ENCODE results near the gene UNG.
A peak's percentile ranks its signal among the peaks of the same experiment; 100 is the strongest.

UNG gene

DNA sequence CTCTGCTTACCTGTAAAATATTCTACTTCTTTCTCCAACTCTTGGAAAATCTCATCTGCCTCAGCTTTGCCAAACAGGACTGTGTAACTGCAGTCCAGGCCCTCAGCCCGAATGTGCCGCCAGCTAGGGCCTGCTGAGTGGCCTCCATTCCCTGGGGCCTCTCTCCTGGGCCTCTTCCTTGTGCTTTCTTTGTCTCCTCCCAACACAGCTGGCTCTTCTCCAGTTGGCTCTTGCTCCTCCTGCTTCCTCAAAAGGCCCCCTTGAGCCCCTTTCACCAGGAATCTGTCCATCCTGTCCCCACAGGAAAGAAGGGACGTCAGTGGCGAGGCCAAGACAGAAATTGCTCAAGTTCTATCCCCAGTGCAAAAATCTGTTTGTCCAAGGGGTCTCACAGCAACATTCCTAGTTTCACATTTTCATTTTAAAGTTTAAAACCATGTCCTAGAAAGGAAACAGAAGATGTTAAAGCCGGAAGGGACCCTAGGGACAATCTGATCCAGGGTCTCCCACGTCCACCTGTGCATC lies 4.8 kb upstream of the UNG start:
- no peak overlapping the region for H3K27ac ChIP-seq (ENCODE audit: low read length)
- peaks cover 8% of the 10 kb centered on the region for H3K36me3 ChIP-seq (ENCODE audit: control insufficient read depth, low read depth, low read length)
- H3K4me1 ChIP-seq (ENCODE audit: control insufficient read depth, low read depth, low read length): no peaks in the 10 kb centered on the region
- H3K4me3 ChIP-seq (ENCODE audit: low read length): peak overlapping the region; percentile 66
- peak overlapping the region; percentile 41 for H3K9ac ChIP-seq (ENCODE audit: low read length)
- no peaks in the 10 kb centered on the region for H3K9me3 ChIP-seq (ENCODE audit: control insufficient read depth, low read depth, low read length)
- peaks cover 6% of the 10 kb centered on the region for H3K27me3 ChIP-seq (ENCODE audit: control insufficient read depth, insufficient read depth, low read length)

DNA sequence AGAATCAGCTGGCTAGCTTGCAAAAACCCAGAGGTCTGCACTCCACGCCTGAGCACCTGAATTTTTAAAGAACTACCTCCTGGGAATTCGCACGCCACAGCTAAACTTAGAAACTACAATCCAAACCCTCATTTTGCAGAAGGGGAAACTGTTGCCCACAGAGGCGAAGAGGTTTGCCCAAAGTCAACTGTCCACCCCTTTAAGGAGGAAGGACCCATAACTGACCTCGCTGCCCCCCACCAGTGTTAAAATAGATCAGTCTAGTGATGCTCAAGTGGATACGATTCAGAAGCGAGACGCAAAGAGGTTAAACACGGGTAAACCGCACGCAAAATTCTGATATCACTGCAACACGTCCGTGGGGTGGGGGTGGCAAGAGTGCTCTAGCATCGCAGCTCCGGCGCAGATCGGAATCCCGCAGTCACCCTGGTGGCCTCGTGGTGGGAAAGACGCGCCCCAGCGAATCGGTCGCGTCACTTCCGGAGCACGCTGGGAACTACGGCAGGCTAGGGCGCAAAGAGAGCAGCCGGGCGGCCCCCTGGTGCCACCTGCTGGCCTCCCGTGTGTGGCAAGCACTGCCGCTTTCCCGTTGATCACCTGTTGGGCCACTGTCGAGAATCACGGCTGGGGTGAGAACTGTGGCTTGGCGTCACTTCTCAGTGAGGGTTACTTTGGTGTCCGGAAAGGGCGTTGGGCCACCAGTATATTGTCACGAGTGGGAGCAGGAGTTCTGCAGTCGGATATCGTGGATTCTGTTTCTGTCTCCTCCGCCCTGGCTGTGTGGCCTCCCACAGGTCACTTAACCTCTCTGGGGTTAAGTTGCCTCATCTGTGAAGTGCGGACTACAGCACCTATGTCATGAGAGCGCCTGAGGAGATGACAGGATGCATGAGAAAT lies 4.1 kb upstream of the UNG start, which contains the start of gene ALKBH2:
Gene ALKBH2, minus strand, starts transcription at position 451 of the 897 bp plus-strand sequence. CDS start 686 bp downstream, outside the sequence.
- Histone ChIP-seq H3K4me1 (ENCODE audit: control insufficient read depth, low read depth, low read length) (no peaks in the 10 kb centered on the region), H3K4me3 (ENCODE audit: low read length) (peak within 1 kb of the TSS; percentile 66), H3K9ac (ENCODE audit: low read length) (peak within 1 kb of the TSS; percentile 41), H3K27ac (ENCODE audit: low read length) (no peak within 1 kb of the TSS), H3K36me3 (ENCODE audit: control insufficient read depth, low read depth, low read length) (peaks cover under 1% of the 10 kb centered on the region), H3K27me3 (ENCODE audit: control insufficient read depth, insufficient read depth, low read length) (peaks cover 6% of the 10 kb centered on the region), H3K9me3 (ENCODE audit: control insufficient read depth, low read depth, low read length) (no peaks in the 10 kb centered on the region)

DNA sequence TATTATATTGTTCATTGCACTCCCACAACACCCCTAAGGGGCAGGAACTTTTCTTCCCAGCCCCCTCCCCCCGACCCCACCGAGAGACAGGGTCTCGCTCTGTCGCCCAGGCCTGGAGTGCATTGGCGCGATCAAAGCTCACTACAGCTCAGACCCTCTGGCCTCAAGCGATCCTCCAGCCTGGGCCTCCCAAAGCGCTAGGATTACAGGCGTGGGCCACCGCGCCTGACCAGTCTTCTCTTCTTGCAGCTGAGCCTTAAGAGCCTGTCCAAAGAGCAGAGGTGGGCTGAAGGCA lies 310 bp upstream of the UNG start:
- Histone ChIP-seq H3K36me3 (ENCODE audit: control insufficient read depth, low read depth, low read length) (peaks cover 34% of the 10 kb centered on the region), H3K4me1 (ENCODE audit: control insufficient read depth, low read depth, low read length) (peaks cover 4% of the 10 kb centered on the region), H3K4me3 (ENCODE audit: low read length) (peak overlapping the region; percentile 94), H3K9ac (ENCODE audit: low read length) (peak overlapping the region; percentile 95), H3K27me3 (ENCODE audit: control insufficient read depth, insufficient read depth, low read length) (peaks cover 6% of the 10 kb centered on the region), H3K27ac (ENCODE audit: low read length) (no peak overlapping the region), H3K9me3 (ENCODE audit: control insufficient read depth, low read depth, low read length) (no peaks in the 10 kb centered on the region)

DNA sequence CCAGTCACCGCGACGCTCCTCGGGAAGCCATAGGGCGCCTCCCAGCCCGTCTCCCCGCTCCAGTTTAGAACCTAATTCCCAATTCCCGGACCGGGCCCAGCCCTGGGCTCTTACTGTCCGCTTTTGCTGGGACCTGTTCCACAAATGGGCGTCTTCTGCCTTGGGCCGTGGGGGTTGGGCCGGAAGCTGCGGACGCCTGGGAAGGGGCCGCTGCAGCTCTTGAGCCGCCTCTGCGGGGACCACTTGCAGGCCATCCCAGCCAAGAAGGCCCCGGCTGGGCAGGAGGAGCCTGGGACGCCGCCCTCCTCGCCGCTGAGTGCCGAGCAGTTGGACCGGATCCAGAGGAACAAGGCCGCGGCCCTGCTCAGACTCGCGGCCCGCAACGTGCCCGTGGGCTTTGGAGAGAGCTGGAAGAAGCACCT lies 797 bp downstream of the UNG start:
- Histone ChIP-seq H3K27ac (ENCODE audit: low read length) (no peak overlapping the region), H3K27me3 (ENCODE audit: control insufficient read depth, insufficient read depth, low read length) (no peaks in the 10 kb centered on the region), H3K4me3 (ENCODE audit: low read length) (peak overlapping the region; percentile 94), H3K4me1 (ENCODE audit: control insufficient read depth, low read depth, low read length) (peaks cover 4% of the 10 kb centered on the region), H3K9ac (ENCODE audit: low read length) (peak overlapping the region; percentile 95), H3K9me3 (ENCODE audit: control insufficient read depth, low read depth, low read length) (no peaks in the 10 kb centered on the region), H3K36me3 (ENCODE audit: control insufficient read depth, low read depth, low read length) (peaks cover 43% of the 10 kb centered on the region)

DNA sequence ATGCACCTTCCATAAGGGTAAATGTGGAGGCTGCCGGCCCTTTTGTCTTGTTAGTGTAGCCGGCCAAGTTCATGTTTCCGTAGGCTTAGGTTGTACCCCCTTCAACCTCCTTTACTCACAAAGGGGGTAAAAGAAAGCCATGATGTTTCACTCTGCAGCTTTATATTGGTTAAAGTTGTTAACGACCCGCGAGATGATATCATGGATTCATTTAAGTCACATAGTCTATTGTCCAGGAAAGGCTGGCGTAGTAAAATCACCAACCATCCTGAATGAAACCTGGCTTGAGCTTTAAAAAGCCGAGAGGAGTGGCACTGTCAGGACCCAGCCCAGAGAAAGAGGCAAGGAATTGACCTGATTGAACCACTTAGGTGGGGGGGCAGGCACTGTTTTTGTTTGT lies 1.3 kb downstream of the UNG start:
- Histone ChIP-seq H3K27me3 (ENCODE audit: control insufficient read depth, insufficient read depth, low read length) (no peaks in the 10 kb centered on the region), H3K36me3 (ENCODE audit: control insufficient read depth, low read depth, low read length) (peaks cover 47% of the 10 kb centered on the region), H3K4me3 (ENCODE audit: low read length) (peak overlapping the region; percentile 94), H3K27ac (ENCODE audit: low read length) (no peak overlapping the region), H3K4me1 (ENCODE audit: control insufficient read depth, low read depth, low read length) (peaks cover 4% of the 10 kb centered on the region), H3K9me3 (ENCODE audit: control insufficient read depth, low read depth, low read length) (no peaks in the 10 kb centered on the region), H3K9ac (ENCODE audit: low read length) (peak overlapping the region; percentile 95)

DNA sequence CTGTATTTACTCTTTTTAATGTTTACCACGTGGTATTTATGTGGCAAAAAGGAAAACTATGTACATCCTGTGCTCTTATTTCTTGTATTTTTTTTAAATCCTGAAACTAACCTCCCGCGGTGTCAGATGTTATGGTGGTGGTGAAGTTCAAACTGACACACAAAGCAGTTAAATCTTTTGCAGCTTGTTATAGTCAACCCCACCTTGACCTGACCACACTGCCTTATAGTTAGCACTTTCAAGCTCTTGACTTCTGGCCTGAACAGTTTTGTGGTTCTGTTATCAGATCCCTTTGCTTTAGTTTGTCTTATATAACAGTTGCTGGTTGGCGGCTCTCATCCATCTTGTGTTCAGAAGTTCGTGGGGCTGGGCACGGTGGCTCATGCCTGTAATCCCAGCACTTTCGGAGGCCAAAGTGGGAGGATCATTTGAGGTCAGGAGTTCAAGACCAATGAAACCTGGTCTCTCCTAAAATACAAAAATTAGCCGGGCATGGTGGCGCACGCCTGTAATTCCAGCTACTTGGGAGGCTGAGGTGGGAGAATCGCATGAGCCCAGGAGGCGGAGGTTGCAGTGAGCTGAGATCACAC lies 2.1 kb downstream of the UNG start:
- H3K4me3 ChIP-seq (ENCODE audit: low read length): peak overlapping the region; percentile 94
- no peak overlapping the region for H3K27ac ChIP-seq (ENCODE audit: low read length)
- peaks cover 56% of the 10 kb centered on the region for H3K36me3 ChIP-seq (ENCODE audit: control insufficient read depth, low read depth, low read length)
- H3K9me3 ChIP-seq (ENCODE audit: control insufficient read depth, low read depth, low read length): no peaks in the 10 kb centered on the region
- peak overlapping the region; percentile 95 for H3K9ac ChIP-seq (ENCODE audit: low read length)
- H3K4me1 ChIP-seq (ENCODE audit: control insufficient read depth, low read depth, low read length): peaks cover 4% of the 10 kb centered on the region
- no peaks in the 10 kb centered on the region for H3K27me3 ChIP-seq (ENCODE audit: control insufficient read depth, insufficient read depth, low read length)

DNA sequence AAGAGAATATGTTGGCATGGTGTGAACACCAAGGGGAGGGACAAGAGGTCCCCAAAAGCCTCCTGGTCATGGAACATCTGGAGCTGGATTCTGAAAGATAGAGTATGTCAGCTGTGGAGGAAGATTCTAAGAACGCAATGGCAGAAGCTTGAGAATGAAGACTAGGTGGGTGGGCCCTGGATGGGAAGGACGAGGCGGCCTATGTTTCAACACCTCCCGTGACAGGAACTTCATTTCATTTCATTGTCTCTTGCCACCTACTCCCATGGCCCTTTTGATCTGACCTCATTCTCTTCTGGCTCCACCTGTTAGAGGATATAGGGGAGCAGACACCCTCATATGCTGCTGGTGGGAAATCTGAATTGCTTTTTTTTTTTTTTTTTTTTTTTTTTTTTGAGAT lies 3.3 kb downstream of the UNG start:
- no peak overlapping the region for H3K27ac ChIP-seq (ENCODE audit: low read length)
- H3K9me3 ChIP-seq (ENCODE audit: control insufficient read depth, low read depth, low read length): no peaks in the 10 kb centered on the region
- no peaks in the 10 kb centered on the region for H3K27me3 ChIP-seq (ENCODE audit: control insufficient read depth, insufficient read depth, low read length)
- no peak overlapping the region for H3K9ac ChIP-seq (ENCODE audit: low read length)
- H3K36me3 ChIP-seq (ENCODE audit: control insufficient read depth, low read depth, low read length): peaks cover 68% of the 10 kb centered on the region
- peaks cover 4% of the 10 kb centered on the region for H3K4me1 ChIP-seq (ENCODE audit: control insufficient read depth, low read depth, low read length)
- no peak overlapping the region for H3K4me3 ChIP-seq (ENCODE audit: low read length)

DNA sequence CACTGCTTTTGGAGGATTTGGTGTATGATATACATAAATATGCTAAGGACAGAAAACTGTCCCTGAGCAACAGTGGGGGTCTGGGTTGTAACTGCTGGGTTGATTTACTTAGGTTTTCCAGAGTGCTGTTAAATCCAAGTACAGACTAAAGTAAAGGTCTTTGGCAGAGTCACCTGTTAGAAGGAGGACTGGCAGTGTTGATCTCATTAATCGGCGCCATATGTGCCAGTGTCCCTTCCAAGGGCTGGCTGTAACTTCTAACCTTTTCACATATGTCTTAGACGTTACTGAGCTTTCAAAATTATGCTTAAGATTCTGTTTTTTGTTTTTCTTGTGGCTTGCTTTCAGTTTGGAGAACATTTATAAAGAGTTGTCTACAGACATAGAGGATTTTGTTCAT lies 5.1 kb downstream of the UNG start:
- Histone ChIP-seq H3K4me3 (ENCODE audit: low read length) (no peak overlapping the region), H3K9me3 (ENCODE audit: control insufficient read depth, low read depth, low read length) (no peaks in the 10 kb centered on the region), H3K36me3 (ENCODE audit: control insufficient read depth, low read depth, low read length) (peaks cover 79% of the 10 kb centered on the region), H3K27ac (ENCODE audit: low read length) (no peak overlapping the region), H3K9ac (ENCODE audit: low read length) (no peak overlapping the region), H3K27me3 (ENCODE audit: control insufficient read depth, insufficient read depth, low read length) (no peaks in the 10 kb centered on the region), H3K4me1 (ENCODE audit: control insufficient read depth, low read depth, low read length) (peaks cover 4% of the 10 kb centered on the region)

DNA sequence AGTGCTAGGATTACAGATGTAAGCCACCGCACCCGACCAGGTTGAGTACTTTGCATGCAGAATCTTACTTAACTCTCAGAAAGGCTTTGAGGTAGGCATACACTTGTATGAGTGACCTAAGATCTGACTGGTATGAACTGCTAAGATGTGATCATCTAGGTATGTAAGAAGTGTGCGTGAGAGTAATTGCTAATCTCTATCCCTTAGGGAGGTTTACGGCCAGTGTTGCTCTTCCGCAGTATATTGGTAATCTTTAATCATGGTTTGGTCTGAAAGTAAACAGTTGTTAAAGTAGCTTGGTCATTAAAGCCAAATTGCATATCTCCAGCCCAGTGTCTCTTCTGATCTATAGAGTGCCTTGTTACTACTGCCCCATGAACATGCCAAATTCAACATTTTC lies 7.8 kb downstream of the UNG start:
- Histone ChIP-seq H3K4me1 (ENCODE audit: control insufficient read depth, low read depth, low read length) (no peaks in the 10 kb centered on the region), H3K36me3 (ENCODE audit: control insufficient read depth, low read depth, low read length) (peaks cover 81% of the 10 kb centered on the region), H3K9ac (ENCODE audit: low read length) (no peak overlapping the region), H3K4me3 (ENCODE audit: low read length) (no peak overlapping the region), H3K9me3 (ENCODE audit: control insufficient read depth, low read depth, low read length) (no peaks in the 10 kb centered on the region), H3K27me3 (ENCODE audit: control insufficient read depth, insufficient read depth, low read length) (no peaks in the 10 kb centered on the region), H3K27ac (ENCODE audit: low read length) (no peak overlapping the region)

DNA sequence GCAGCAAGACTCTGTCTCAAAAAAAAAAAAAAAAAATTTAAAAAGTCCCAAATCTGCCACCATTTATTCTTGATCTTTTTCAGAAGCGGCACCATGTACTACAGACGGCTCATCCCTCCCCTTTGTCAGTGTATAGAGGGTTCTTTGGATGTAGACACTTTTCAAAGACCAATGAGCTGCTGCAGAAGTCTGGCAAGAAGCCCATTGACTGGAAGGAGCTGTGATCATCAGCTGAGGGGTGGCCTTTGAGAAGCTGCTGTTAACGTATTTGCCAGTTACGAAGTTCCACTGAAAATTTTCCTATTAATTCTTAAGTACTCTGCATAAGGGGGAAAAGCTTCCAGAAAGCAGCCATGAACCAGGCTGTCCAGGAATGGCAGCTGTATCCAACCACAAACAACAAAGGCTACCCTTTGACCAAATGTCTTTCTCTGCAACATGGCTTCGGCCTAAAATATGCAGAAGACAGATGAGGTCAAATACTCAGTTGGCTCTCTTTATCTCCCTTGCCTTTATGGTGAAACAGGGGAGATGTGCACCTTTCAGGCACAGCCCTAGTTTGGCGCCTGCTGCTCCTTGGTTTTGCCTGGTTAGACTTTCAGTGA lies 12.5 kb downstream of the UNG start:
- H3K36me3 ChIP-seq (ENCODE audit: control insufficient read depth, low read depth, low read length): peaks cover 44% of the 10 kb centered on the region
- H3K4me3 ChIP-seq (ENCODE audit: low read length): no peak overlapping the region
- no peaks in the 10 kb centered on the region for H3K27me3 ChIP-seq (ENCODE audit: control insufficient read depth, insufficient read depth, low read length)
- H3K4me1 ChIP-seq (ENCODE audit: control insufficient read depth, low read depth, low read length): peaks cover 6% of the 10 kb centered on the region
- no peak overlapping the region for H3K9ac ChIP-seq (ENCODE audit: low read length)
- H3K27ac ChIP-seq (ENCODE audit: low read length): no peak overlapping the region
- H3K9me3 ChIP-seq (ENCODE audit: control insufficient read depth, low read depth, low read length): no peaks in the 10 kb centered on the region

DNA sequence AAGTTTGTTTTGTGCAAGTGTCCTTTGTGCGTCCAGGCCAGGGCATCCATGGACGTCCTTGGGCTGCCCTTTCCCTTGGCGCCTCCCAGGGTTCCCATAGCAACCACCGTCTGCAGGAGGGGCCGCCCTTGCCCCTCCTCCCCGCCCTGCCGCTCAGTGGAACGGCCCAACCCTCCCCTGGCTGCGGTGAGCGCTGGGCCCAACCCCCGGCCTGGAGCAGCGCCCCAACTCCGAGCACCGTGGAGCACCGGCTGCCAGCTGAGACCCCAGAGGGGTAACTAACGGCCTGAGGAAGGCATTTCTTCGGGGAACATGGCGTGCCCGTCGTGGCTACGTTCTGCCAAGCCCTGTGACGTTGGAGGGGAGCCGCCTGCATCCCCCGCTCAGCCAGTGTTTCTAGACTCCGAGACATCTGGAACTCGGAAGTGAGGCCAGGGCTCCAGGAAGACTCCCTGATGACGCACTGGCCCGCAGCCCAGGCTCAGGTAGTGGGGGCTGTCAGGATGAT lies 13.6 kb downstream of the UNG start:
- Histone ChIP-seq H3K27me3 (ENCODE audit: control insufficient read depth, insufficient read depth, low read length) (no peaks in the 10 kb centered on the region), H3K4me1 (ENCODE audit: control insufficient read depth, low read depth, low read length) (peaks cover 13% of the 10 kb centered on the region), H3K27ac (ENCODE audit: low read length) (no peak overlapping the region), H3K9ac (ENCODE audit: low read length) (peak overlapping the region; percentile 6), H3K36me3 (ENCODE audit: control insufficient read depth, low read depth, low read length) (peaks cover 32% of the 10 kb centered on the region), H3K4me3 (ENCODE audit: low read length) (peak overlapping the region; percentile 53), H3K9me3 (ENCODE audit: control insufficient read depth, low read depth, low read length) (no peaks in the 10 kb centered on the region)

Measured in iPS-18a (cell line).